Measurements from ENCODE around the gene CYTH3. TPM values are rescaled to one million over a fixed set of nuclear protein-coding genes. Genes with fewer than 3 reads are reported as not detected.
A peak's percentile ranks its signal among the peaks of the same experiment; 100 is the strongest.

CYTH3 gene
- total and polyA plus RNA-seq, 2 experiments from 2014 or later, result 34.2 to 47.1 TPM

GRCh38 chr7:6209340-6209739, 63.1 kb downstream of the CYTH3 start:
- no peaks in the 10 kb centered on the region for H3K9me2 ChIP-seq (ENCODE audit: insufficient read depth)
- no peak overlapping the region for H3K9ac ChIP-seq
- H3K36me3 ChIP-seq (ENCODE audit: low read depth), result no peaks in the 10 kb centered on the region
- H3K4me1 ChIP-seq (ENCODE audit: insufficient read depth), result peaks cover 29% of the 10 kb centered on the region
- H4K20me1 ChIP-seq (ENCODE audit: insufficient read depth), result peaks cover 19% of the 10 kb centered on the region
- H3K4me2 ChIP-seq (ENCODE audit: unreplicated experiment), result no peak overlapping the region
- 21 to 24% methylated on average over 6 of the region's 6 CpGs for WGBS, 2 experiments (ENCODE audit: low coverage in 1 of 2, low lambda C conversion rate in 2 of 2, missing lambda C conversion rate in 2 of 2)
- no peak overlapping the region for H2AFZ ChIP-seq
- H3K4me3 ChIP-seq, result no peak overlapping the region
- H3K79me2 ChIP-seq (ENCODE audit: insufficient read depth), result peaks cover 100% of the 10 kb centered on the region
- H3K27ac ChIP-seq, result no peak overlapping the region
- DNase-seq, result no peak
- peaks cover 4% of the 10 kb centered on the region; the same call in 1 of the 2 replicates for H3F3A ChIP-seq (ENCODE audit: insufficient read depth)
- H3K27me3 ChIP-seq (replicated peaks; ENCODE audit: insufficient read depth), result no peaks in the 10 kb centered on the region
- no peaks in the 10 kb centered on the region for H3K9me3 ChIP-seq (ENCODE audit: low read depth)
- TF ChIP-seq EZH2 (IDR thresholded peaks at IDR 0.05; ENCODE audit: insufficient read depth, poor library complexity, severe bottlenecking) (no peak), EZH2phosphoT487 (IDR thresholded peaks at IDR 0.05; ENCODE audit: insufficient read depth, low read depth) (no peak)
- in situ Hi-C loops (cut with MboI), result no loop called here

GRCh38 chr7:6208573-6209328, 63.7 kb downstream of the CYTH3 start:
- in situ Hi-C loops (cut with MboI), result no loop called here
- no peak overlapping the region for H2AFZ ChIP-seq
- DNase-seq, result no peak
- no peaks in the 10 kb centered on the region for H3K27me3 ChIP-seq (replicated peaks; ENCODE audit: insufficient read depth)
- no peak overlapping the region for H3K27ac ChIP-seq
- no peaks in the 10 kb centered on the region for H3K36me3 ChIP-seq (ENCODE audit: low read depth)
- H3K4me2 ChIP-seq (ENCODE audit: unreplicated experiment), result no peak overlapping the region
- H3K9me3 ChIP-seq (ENCODE audit: low read depth), result no peaks in the 10 kb centered on the region
- peaks cover 100% of the 10 kb centered on the region for H3K79me2 ChIP-seq (ENCODE audit: insufficient read depth)
- 95 to 100% methylated on average over 5 of the region's 5 CpGs for WGBS, 2 experiments (ENCODE audit: low coverage in 1 of 2, low lambda C conversion rate in 2 of 2, missing lambda C conversion rate in 2 of 2)
- peaks cover 15% of the 10 kb centered on the region for H4K20me1 ChIP-seq (ENCODE audit: insufficient read depth)
- H3K4me1 ChIP-seq (ENCODE audit: insufficient read depth), result peaks cover 29% of the 10 kb centered on the region
- TF ChIP-seq EZH2 (IDR thresholded peaks at IDR 0.05; ENCODE audit: insufficient read depth, poor library complexity, severe bottlenecking) (no peak), EZH2phosphoT487 (IDR thresholded peaks at IDR 0.05; ENCODE audit: insufficient read depth, low read depth) (no peak)
- H3K9ac ChIP-seq, result no peak overlapping the region
- peaks cover 4% of the 10 kb centered on the region; the same call in 1 of the 2 replicates for H3F3A ChIP-seq (ENCODE audit: insufficient read depth)
- H3K4me3 ChIP-seq, result no peak overlapping the region
- no peaks in the 10 kb centered on the region for H3K9me2 ChIP-seq (ENCODE audit: insufficient read depth)

- Histone ChIP-seq H3K9me2 (ENCODE audit: insufficient read depth) (no peaks in the 10 kb centered on the region), H2AFZ (no peak overlapping the region), H3F3A (ENCODE audit: insufficient read depth) (peaks cover 4% of the 10 kb centered on the region; the same call in 1 of the 2 replicates), H3K36me3 (ENCODE audit: low read depth) (no peaks in the 10 kb centered on the region), H3K9me3 (ENCODE audit: low read depth) (no peaks in the 10 kb centered on the region), H3K4me2 (ENCODE audit: unreplicated experiment) (peak overlapping the region; percentile 62), H4K20me1 (ENCODE audit: insufficient read depth) (peaks cover 13% of the 10 kb centered on the region), H3K4me3 (no peak overlapping the region), H3K4me1 (ENCODE audit: insufficient read depth) (peaks cover 29% of the 10 kb centered on the region), H3K79me2 (ENCODE audit: insufficient read depth) (peaks cover 100% of the 10 kb centered on the region), H3K27ac (peak overlapping the region; percentile 45), H3K27me3 (replicated peaks; ENCODE audit: insufficient read depth) (no peaks in the 10 kb centered on the region), H3K9ac (0 out of 2 replicates have a peak overlapping the region, but pooled peaks have one; percentile 4)
- peak; percentile 43 for DNase-seq
- TF ChIP-seq EZH2 (IDR thresholded peaks at IDR 0.05; ENCODE audit: insufficient read depth, poor library complexity, severe bottlenecking), result no peak
- TF ChIP-seq EZH2phosphoT487 (IDR thresholded peaks at IDR 0.05; ENCODE audit: insufficient read depth, low read depth), result no peak
- in situ Hi-C loops (cut with MboI), result no loop called here
- 62 to 64% methylated on average over 3 of the region's 3 CpGs for WGBS, 2 experiments (ENCODE audit: low coverage in 1 of 2, low lambda C conversion rate in 2 of 2, missing lambda C conversion rate in 2 of 2)
These were observed 66.3 kb downstream of the CYTH3 start for GRCh38 chr7:6205971-6206660.

GRCh38 chr7:6203381-6203780, 69.0 kb downstream of the CYTH3 start:
- no peaks in the 10 kb centered on the region for H3K9me3 ChIP-seq (ENCODE audit: low read depth)
- no peak overlapping the region for H3K4me3 ChIP-seq
- no peak overlapping the region for H2AFZ ChIP-seq
- peaks cover 4% of the 10 kb centered on the region; the same call in 1 of the 2 replicates for H3F3A ChIP-seq (ENCODE audit: insufficient read depth)
- H3K4me1 ChIP-seq (ENCODE audit: insufficient read depth), result peaks cover 22% of the 10 kb centered on the region
- no peaks in the 10 kb centered on the region for H3K9me2 ChIP-seq (ENCODE audit: insufficient read depth)
- no peak overlapping the region for H3K4me2 ChIP-seq (ENCODE audit: unreplicated experiment)
- H3K27me3 ChIP-seq (replicated peaks; ENCODE audit: insufficient read depth), result no peaks in the 10 kb centered on the region
- 87 to 90% methylated on average over 5 of the region's 5 CpGs for WGBS, 2 experiments (ENCODE audit: low coverage in 1 of 2, low lambda C conversion rate in 2 of 2, missing lambda C conversion rate in 2 of 2)
- H3K36me3 ChIP-seq (ENCODE audit: low read depth), result no peaks in the 10 kb centered on the region
- H3K9ac ChIP-seq, result no peak overlapping the region
- in situ Hi-C loops (cut with MboI), result no loop called here
- no peak for DNase-seq
- TF ChIP-seq EZH2 (IDR thresholded peaks at IDR 0.05; ENCODE audit: insufficient read depth, poor library complexity, severe bottlenecking), result no peak
- TF ChIP-seq EZH2phosphoT487 (IDR thresholded peaks at IDR 0.05; ENCODE audit: insufficient read depth, low read depth), result no peak
- peaks cover 100% of the 10 kb centered on the region for H3K79me2 ChIP-seq (ENCODE audit: insufficient read depth)
- H3K27ac ChIP-seq, result no peak overlapping the region
- peaks cover 5% of the 10 kb centered on the region; the same call in 1 of the 2 replicates for H4K20me1 ChIP-seq (ENCODE audit: insufficient read depth)

Data from GM23248 (cell line).